ENCODE measurements around the gene TNNT2.

The TNNT2 gene

DNA sequence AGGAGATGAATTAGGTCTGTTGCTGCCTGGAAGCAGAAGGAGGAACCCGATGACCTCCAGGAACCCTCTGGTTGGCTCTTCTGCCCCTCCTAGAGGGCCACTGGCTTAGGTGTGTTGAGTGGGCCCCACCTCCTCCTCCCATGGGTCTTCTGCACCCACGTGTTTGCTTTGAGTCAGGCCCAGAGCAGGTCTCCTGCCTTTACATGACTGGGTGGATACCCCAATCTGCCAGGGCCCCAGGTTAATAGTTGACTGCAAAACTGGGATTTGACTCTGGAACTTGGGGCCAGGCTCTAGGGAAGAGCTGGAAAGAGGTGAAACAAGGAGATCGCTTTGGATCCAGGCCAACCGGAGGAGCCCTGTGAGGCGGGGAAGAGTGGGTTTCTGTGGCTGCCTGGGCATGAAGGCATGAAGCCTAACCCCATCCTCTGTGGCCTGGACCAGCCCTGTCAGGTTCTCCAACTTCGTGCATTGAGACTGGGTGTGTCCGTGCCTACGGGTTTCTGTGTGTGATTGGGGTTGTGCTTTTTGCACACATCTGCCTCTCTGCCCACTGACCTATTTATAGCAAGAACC lies 29.4 kb upstream of the TNNT2 start:
- Histone ChIP-seq H3K27ac (no peak overlapping the region), H3K4me1 (ENCODE audit: low read depth, poor library complexity, severe bottlenecking) (no peaks in the 10 kb centered on the region), H2AFZ (ENCODE audit: low read depth) (no peak overlapping the region), H3K79me2 (ENCODE audit: insufficient read depth, low read depth) (no peaks in the 10 kb centered on the region), H4K20me1 (ENCODE audit: insufficient read depth) (no peaks in the 10 kb centered on the region), H3K4me3 (IDR thresholded peaks at IDR 0.05; ENCODE audit: insufficient read depth, low read depth, low read length) (no peak overlapping the region), H3K4me2 (no peak overlapping the region), H3K9ac (no peak overlapping the region), H3K36me3 (ENCODE audit: insufficient read depth) (no peaks in the 10 kb centered on the region), H3K27me3 (ENCODE audit: insufficient read depth, low read depth) (peaks cover 21% of the 10 kb centered on the region; the same call in 1 of the 2 replicates)
- TF ChIP-seq, protein P1, sequence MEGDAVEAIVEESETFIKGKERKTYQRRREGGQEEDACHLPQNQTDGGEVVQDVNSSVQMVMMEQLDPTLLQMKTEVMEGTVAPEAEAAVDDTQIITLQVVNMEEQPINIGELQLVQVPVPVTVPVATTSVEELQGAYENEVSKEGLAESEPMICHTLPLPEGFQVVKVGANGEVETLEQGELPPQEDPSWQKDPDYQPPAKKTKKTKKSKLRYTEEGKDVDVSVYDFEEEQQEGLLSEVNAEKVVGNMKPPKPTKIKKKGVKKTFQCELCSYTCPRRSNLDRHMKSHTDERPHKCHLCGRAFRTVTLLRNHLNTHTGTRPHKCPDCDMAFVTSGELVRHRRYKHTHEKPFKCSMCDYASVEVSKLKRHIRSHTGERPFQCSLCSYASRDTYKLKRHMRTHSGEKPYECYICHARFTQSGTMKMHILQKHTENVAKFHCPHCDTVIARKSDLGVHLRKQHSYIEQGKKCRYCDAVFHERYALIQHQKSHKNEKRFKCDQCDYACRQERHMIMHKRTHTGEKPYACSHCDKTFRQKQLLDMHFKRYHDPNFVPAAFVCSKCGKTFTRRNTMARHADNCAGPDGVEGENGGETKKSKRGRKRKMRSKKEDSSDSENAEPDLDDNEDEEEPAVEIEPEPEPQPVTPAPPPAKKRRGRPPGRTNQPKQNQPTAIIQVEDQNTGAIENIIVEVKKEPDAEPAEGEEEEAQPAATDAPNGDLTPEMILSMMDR (conservative IDR thresholded peaks at IDR 0.05; ENCODE audit: low read depth, low read length), result no peak

DNA sequence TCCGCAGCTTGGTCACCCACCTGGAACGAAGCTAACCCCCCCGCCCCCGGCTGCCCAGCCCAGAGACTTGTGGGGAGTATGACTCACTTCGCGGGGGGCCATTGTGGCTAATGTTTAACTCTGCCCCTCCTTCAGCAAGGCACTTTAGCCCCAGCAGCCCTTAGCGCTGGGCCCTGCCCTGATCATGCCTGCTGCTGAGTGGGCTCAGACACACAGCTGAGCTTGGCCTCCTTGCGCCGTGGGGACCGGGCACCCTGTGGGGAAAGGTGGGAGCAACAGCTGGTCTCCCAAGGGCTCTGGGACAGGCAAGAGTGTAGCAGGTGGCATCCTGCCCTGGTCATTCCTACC lies 28.0 kb upstream of the TNNT2 start:
- no peaks in the 10 kb centered on the region for H4K20me1 ChIP-seq (ENCODE audit: insufficient read depth)
- TF ChIP-seq, protein P1 (conservative IDR thresholded peaks at IDR 0.05; ENCODE audit: low read depth, low read length), result no peak
- H3K4me3 ChIP-seq (IDR thresholded peaks at IDR 0.05; ENCODE audit: insufficient read depth, low read depth, low read length), result no peak overlapping the region
- H3K9ac ChIP-seq, result no peak overlapping the region
- H3K36me3 ChIP-seq (ENCODE audit: insufficient read depth), result no peaks in the 10 kb centered on the region
- no peaks in the 10 kb centered on the region for H3K79me2 ChIP-seq (ENCODE audit: insufficient read depth, low read depth)
- H3K4me2 ChIP-seq, result no peak overlapping the region
- H2AFZ ChIP-seq (ENCODE audit: low read depth), result no peak overlapping the region
- peaks cover 18% of the 10 kb centered on the region for H3K27me3 ChIP-seq (ENCODE audit: insufficient read depth, low read depth)
- H3K27ac ChIP-seq, result no peak overlapping the region
- no peaks in the 10 kb centered on the region for H3K4me1 ChIP-seq (ENCODE audit: low read depth, poor library complexity, severe bottlenecking)

GRCh38 chr1:201404722-201405483 lies 27.4 kb upstream of the TNNT2 start:
- Histone ChIP-seq H3K27me3 (ENCODE audit: insufficient read depth, low read depth) (peaks cover 15% of the 10 kb centered on the region), H3K36me3 (ENCODE audit: insufficient read depth) (no peaks in the 10 kb centered on the region), H3K79me2 (ENCODE audit: insufficient read depth, low read depth) (no peaks in the 10 kb centered on the region), H4K20me1 (ENCODE audit: insufficient read depth) (no peaks in the 10 kb centered on the region), H3K4me3 (IDR thresholded peaks at IDR 0.05; ENCODE audit: insufficient read depth, low read depth, low read length) (no peak overlapping the region), H2AFZ (ENCODE audit: low read depth) (no peak overlapping the region), H3K27ac (no peak overlapping the region), H3K4me1 (ENCODE audit: low read depth, poor library complexity, severe bottlenecking) (no peaks in the 10 kb centered on the region), H3K4me2 (no peak overlapping the region), H3K9ac (no peak overlapping the region)
- TF ChIP-seq, protein P1 (conservative IDR thresholded peaks at IDR 0.05; ENCODE audit: low read depth, low read length), result no peak

DNA sequence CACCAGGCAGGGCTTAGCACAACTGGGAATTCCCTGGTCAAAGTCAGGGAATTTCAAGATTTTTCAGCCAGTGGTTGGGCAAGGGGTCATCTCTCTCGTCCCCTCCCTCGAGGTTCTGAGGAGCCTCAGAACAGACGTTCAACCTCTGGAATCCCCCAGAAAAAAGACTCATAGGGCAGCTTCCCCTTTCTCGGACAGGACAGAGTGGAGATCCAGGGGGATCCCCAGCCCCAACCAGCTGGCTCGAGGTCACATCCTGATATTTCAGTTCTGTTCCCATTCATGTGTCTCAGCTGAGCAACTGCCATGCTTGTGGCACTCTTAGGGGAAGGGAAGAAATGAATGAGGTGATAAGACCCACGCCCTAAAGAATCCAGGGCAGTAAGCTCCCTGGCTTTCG lies 26.6 kb upstream of the TNNT2 start:
- Histone ChIP-seq H3K4me2 (no peak overlapping the region), H3K79me2 (ENCODE audit: insufficient read depth, low read depth) (no peaks in the 10 kb centered on the region), H3K27ac (no peak overlapping the region), H3K27me3 (ENCODE audit: insufficient read depth, low read depth) (peaks cover 9% of the 10 kb centered on the region), H3K4me3 (IDR thresholded peaks at IDR 0.05; ENCODE audit: insufficient read depth, low read depth, low read length) (no peak overlapping the region), H3K36me3 (ENCODE audit: insufficient read depth) (no peaks in the 10 kb centered on the region), H4K20me1 (ENCODE audit: insufficient read depth) (no peaks in the 10 kb centered on the region), H2AFZ (ENCODE audit: low read depth) (no peak overlapping the region), H3K4me1 (ENCODE audit: low read depth, poor library complexity, severe bottlenecking) (no peaks in the 10 kb centered on the region), H3K9ac (no peak overlapping the region)
- TF ChIP-seq, protein P1 (conservative IDR thresholded peaks at IDR 0.05; ENCODE audit: low read depth, low read length), result no peak
